Vagina (tissue), 2 donors: ENCODE results near the gene JAKMIP1.

Source experiments
- POLR2A ChIP-seq, 2 donors: fragments of 450-650 bp; IDR thresholded peaks; one replicate each; pipeline ENCODE4 v1.6.1; 2017; ENCODE audit warnings: antibody characterized with exemption in 2 of 2, mild to moderate bottlenecking in 2 of 2, moderate library complexity in 2 of 2
- POLR2AphosphoS5 ChIP-seq, 2 donors: sonication (generic); formaldehyde crosslinking; IDR thresholded peaks; one replicate each; pipeline ENCODE4 v1.9.0; 2017; ENCODE audit warnings: antibody characterized with exemption in 2 of 2, mild to moderate bottlenecking in 2 of 2, low read depth in 1 of 2; ENCODE audit not compliant: insufficient read depth in 1 of 2
- TF ChIP-seq, protein P1 (sequence below), 3 experiments: fragments of 450-650 bp in 2 of 3; fragments of 200-600 bp in 1 of 3; sonication (generic) in 1 of 3; IDR thresholded peaks; one replicate each; pipeline ENCODE4 v1.5.1; 2017 to 2019; ENCODE audit warnings: antibody characterized with exemption in 3 of 3, mild to moderate bottlenecking in 2 of 3, moderate library complexity in 2 of 3

- no peak for TF ChIP-seq POLR2A (IDR thresholded peaks at IDR 0.05)
- TF ChIP-seq, protein P1, sequence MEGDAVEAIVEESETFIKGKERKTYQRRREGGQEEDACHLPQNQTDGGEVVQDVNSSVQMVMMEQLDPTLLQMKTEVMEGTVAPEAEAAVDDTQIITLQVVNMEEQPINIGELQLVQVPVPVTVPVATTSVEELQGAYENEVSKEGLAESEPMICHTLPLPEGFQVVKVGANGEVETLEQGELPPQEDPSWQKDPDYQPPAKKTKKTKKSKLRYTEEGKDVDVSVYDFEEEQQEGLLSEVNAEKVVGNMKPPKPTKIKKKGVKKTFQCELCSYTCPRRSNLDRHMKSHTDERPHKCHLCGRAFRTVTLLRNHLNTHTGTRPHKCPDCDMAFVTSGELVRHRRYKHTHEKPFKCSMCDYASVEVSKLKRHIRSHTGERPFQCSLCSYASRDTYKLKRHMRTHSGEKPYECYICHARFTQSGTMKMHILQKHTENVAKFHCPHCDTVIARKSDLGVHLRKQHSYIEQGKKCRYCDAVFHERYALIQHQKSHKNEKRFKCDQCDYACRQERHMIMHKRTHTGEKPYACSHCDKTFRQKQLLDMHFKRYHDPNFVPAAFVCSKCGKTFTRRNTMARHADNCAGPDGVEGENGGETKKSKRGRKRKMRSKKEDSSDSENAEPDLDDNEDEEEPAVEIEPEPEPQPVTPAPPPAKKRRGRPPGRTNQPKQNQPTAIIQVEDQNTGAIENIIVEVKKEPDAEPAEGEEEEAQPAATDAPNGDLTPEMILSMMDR (IDR thresholded peaks at IDR 0.05) = no peak
- no peak for TF ChIP-seq POLR2AphosphoS5 (IDR thresholded peaks at IDR 0.05; ENCODE audit: insufficient read depth in 1 of 2, low read depth in 1 of 2)
Observed at GRCh38 chr4:6125103-6125651, 75.2 kb downstream of the JAKMIP1 start.
